Measurements from ENCODE around the gene KIF18B. TPM values are rescaled to one million over a fixed set of nuclear protein-coding genes. Genes with fewer than 3 reads are reported as not detected.

Gene KIF18B
- total RNA-seq, 1 experiment from 2014 or later, result 82.2 TPM

DNA sequence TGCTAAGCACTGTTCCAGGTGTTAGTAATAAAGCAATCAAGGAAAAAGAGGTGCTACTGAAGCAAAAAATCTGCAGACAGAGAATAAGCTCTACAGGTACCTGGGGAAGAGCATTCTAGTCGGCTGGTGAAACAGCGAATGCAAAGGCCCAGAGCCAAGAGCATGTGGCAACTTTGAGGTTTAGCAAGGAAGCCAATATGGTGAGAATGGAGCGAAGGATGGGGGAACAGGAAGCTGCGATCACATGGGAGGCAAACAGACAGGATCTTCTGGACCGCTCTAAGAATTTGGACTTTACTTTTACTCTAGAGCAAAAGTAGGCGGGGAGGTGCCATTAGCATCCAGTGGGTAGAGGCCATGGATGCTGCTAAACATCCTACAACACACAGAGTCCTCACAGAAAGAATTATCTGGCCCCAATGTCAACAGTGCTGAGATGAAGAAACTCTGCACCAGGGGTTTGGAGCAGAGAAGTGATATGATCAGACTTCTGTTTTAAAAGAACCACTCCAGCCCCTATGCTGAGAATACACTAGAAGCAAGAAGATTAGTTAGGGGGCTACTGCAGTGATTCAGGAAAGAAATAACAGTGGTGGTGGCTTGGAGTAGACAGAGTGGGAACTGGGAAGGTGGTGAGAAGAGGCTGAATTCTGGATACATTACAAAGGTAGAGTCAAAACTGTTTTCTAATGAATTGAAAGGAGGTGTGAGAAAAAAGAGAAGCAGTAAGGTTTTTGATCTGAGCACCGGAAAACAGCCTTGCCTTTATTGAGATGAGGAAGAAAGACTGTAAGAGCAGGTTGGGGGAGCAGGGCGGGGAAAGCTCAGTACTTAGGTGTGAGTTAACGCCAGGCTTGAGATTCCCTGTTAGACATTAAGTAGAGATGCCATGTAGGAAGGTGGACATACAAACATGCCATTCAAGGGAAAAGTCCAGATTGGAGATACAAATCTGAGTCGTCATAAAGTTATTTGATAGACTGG is 59.3 kb downstream of the KIF18B start (continued):
- no peak for TF ChIP-seq E2F1 (CRISPR knock-in tag; IDR thresholded peaks at IDR 0.05)
- TF ChIP-seq, protein P1, sequence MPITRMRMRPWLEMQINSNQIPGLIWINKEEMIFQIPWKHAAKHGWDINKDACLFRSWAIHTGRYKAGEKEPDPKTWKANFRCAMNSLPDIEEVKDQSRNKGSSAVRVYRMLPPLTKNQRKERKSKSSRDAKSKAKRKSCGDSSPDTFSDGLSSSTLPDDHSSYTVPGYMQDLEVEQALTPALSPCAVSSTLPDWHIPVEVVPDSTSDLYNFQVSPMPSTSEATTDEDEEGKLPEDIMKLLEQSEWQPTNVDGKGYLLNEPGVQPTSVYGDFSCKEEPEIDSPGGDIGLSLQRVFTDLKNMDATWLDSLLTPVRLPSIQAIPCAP (CRISPR knock-in tag; IDR thresholded peaks at IDR 0.05), result no peak
- TF ChIP-seq, protein P2, sequence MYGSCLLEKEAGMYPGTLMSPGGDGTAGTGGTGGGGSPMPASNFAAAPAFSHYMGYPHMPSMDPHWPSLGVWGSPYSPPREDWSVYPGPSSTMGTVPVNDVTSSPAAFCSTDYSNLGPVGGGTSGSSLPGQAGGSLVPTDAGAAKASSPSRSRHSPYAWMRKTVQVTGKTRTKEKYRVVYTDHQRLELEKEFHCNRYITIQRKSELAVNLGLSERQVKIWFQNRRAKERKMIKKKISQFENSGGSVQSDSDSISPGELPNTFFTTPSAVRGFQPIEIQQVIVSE (CRISPR knock-in tag; IDR thresholded peaks at IDR 0.05; ENCODE audit: borderline replicate concordance), result no peak
- TF ChIP-seq, protein P3, sequence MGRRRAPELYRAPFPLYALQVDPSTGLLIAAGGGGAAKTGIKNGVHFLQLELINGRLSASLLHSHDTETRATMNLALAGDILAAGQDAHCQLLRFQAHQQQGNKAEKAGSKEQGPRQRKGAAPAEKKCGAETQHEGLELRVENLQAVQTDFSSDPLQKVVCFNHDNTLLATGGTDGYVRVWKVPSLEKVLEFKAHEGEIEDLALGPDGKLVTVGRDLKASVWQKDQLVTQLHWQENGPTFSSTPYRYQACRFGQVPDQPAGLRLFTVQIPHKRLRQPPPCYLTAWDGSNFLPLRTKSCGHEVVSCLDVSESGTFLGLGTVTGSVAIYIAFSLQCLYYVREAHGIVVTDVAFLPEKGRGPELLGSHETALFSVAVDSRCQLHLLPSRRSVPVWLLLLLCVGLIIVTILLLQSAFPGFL (CRISPR knock-in tag; IDR thresholded peaks at IDR 0.05; ENCODE audit: borderline replicate concordance), result no peak
- TF ChIP-seq ETV6 (CRISPR knock-in tag; IDR thresholded peaks at IDR 0.05), result no peak
- no peak for TF ChIP-seq SMAD3 (CRISPR knock-in tag; IDR thresholded peaks at IDR 0.05; ENCODE audit: borderline replicate concordance)

DNA sequence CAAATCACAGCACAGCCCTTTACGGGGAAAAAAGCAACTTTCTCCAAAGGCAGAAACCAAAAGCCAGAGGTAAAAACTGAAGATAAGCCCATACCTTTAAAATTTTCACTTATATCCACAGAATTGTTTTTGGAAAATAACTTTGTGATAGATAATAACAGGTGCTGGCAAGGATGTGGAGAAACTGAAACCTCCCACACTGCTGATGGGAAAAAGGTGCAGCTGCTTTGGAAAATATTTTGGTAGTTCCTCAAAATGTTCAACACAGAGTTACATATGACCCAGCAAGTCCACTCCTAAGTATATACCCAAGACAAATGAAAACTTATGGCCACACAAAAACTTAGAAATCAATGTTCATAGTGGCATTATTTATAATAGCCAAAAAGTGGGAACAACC is 60.6 kb downstream of the KIF18B start:
- TF ChIP-seq ZBTB43 (CRISPR knock-in tag; IDR thresholded peaks at IDR 0.05) (no peak), FOXK1 (CRISPR knock-in tag; IDR thresholded peaks at IDR 0.05) (no peak), NFE2L1 (CRISPR knock-in tag; IDR thresholded peaks at IDR 0.05) (no peak), PRRX2 (CRISPR knock-in tag; IDR thresholded peaks at IDR 0.05) (no peak)
- TF ChIP-seq, protein P4, sequence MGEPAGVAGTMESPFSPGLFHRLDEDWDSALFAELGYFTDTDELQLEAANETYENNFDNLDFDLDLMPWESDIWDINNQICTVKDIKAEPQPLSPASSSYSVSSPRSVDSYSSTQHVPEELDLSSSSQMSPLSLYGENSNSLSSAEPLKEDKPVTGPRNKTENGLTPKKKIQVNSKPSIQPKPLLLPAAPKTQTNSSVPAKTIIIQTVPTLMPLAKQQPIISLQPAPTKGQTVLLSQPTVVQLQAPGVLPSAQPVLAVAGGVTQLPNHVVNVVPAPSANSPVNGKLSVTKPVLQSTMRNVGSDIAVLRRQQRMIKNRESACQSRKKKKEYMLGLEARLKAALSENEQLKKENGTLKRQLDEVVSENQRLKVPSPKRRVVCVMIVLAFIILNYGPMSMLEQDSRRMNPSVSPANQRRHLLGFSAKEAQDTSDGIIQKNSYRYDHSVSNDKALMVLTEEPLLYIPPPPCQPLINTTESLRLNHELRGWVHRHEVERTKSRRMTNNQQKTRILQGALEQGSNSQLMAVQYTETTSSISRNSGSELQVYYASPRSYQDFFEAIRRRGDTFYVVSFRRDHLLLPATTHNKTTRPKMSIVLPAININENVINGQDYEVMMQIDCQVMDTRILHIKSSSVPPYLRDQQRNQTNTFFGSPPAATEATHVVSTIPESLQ (CRISPR knock-in tag; IDR thresholded peaks at IDR 0.05), result no peak
- TF ChIP-seq, protein P5, sequence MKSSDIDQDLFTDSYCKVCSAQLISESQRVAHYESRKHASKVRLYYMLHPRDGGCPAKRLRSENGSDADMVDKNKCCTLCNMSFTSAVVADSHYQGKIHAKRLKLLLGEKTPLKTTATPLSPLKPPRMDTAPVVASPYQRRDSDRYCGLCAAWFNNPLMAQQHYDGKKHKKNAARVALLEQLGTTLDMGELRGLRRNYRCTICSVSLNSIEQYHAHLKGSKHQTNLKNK (CRISPR knock-in tag; IDR thresholded peaks at IDR 0.05), result no peak
- DNase-seq (ENCODE audit: low spot score) (no peak), ATAC-seq (no peak)
- Mint-ChIP-seq H3K27ac (no peak overlapping the region), H3K4me3 (no peak overlapping the region), H3K27me3 (ENCODE audit: low read depth) (no peaks in the 10 kb centered on the region), H3K36me3 (peaks cover 41% of the 10 kb centered on the region), H3K4me1 (no peaks in the 10 kb centered on the region), H3K9me3 (no peaks in the 10 kb centered on the region)
- ChIA-PET CTCF (interaction anchor here (1.4 kb wide), 1 partner anchor 8 kb away, joined by 4 read pairs; no protein-coding TSS in a partner anchor), POLR2A (no interaction called here)

DNA sequence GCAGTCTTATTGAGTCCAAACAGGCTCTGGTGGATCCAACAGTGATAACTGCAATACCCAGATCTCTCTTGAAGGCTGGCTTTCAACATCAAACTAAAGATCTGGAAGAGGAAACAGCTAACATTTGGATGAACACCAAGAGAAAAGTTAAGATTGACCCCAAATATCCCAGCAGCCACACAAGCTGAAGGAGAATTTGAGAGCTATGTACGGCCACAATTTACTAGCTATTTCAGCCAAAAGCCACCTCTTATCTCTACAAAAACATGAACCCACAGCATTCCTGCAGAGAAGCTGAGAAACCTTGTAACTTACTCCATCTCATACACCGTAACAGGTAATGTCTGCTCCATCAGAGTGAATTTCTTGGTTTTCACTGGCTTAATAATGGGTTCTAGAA is 62.6 kb downstream of the KIF18B start:
- H3K9me3 Mint-ChIP-seq, result no peaks in the 10 kb centered on the region
- ChIA-PET POLR2A (interaction anchor here (0.6 kb wide), 1 partner anchor 12 kb away, joined by 5 read pairs; no protein-coding TSS in a partner anchor), CTCF (interaction anchor here (0.6 to 1.1 kb wide), 2 partner anchors 10 to 11 kb away, joined by 3 read pairs; no protein-coding TSS in a partner anchor)
- no peak overlapping the region for H3K4me3 Mint-ChIP-seq
- peaks cover 57% of the 10 kb centered on the region for H3K36me3 Mint-ChIP-seq
- ATAC-seq, result no peak
- DNase-seq (ENCODE audit: low spot score), result no peak
- H3K27me3 Mint-ChIP-seq (ENCODE audit: low read depth), result no peaks in the 10 kb centered on the region
- no peak overlapping the region for H3K27ac Mint-ChIP-seq
- H3K4me1 Mint-ChIP-seq, result no peaks in the 10 kb centered on the region
- no peak for TF ChIP-seq ZNF396 (CRISPR knock-in tag; IDR thresholded peaks at IDR 0.05; ENCODE audit: borderline replicate concordance)
- TF ChIP-seq JUN (CRISPR knock-in tag; IDR thresholded peaks at IDR 0.05), result no peak
- no peak for TF ChIP-seq MXD4 (CRISPR knock-in tag; IDR thresholded peaks at IDR 0.05; ENCODE audit: borderline replicate concordance)
- TF ChIP-seq GTF2I (CRISPR knock-in tag; conservative IDR thresholded peaks at IDR 0.05), result no peak
- TF ChIP-seq, protein P6, sequence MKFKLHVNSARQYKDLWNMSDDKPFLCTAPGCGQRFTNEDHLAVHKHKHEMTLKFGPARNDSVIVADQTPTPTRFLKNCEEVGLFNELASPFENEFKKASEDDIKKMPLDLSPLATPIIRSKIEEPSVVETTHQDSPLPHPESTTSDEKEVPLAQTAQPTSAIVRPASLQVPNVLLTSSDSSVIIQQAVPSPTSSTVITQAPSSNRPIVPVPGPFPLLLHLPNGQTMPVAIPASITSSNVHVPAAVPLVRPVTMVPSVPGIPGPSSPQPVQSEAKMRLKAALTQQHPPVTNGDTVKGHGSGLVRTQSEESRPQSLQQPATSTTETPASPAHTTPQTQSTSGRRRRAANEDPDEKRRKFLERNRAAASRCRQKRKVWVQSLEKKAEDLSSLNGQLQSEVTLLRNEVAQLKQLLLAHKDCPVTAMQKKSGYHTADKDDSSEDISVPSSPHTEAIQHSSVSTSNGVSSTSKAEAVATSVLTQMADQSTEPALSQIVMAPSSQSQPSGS (CRISPR knock-in tag; IDR thresholded peaks at IDR 0.05; ENCODE audit: borderline replicate concordance, low read depth), result no peak
- no peak for TF ChIP-seq CBFB (CRISPR knock-in tag; IDR thresholded peaks at IDR 0.05; ENCODE audit: low read depth)
- no peak for TF ChIP-seq TCF7 (CRISPR knock-in tag; IDR thresholded peaks at IDR 0.05; ENCODE audit: low read depth)
- TF ChIP-seq ATF1 (CRISPR knock-in tag; IDR thresholded peaks at IDR 0.05), result no peak
- no peak for TF ChIP-seq RORB (CRISPR knock-in tag; IDR thresholded peaks at IDR 0.05)
- TF ChIP-seq NFATC4 (CRISPR knock-in tag; IDR thresholded peaks at IDR 0.05), result no peak
- TF ChIP-seq GABPB1 (CRISPR knock-in tag; IDR thresholded peaks at IDR 0.05), result no peak
